ENCODE data around the gene TRIM17.
"Not testable (repeated sequence)": the region's sequence is repeated elsewhere in the genome, so short reads cannot be mapped to it uniquely, and the experiment has no call there.

TRIM17 gene

GRCh38 chr1:228448372-228448771 is 31.7 kb upstream of the TRIM17 start:
- no peak for DNase-seq

- no peak for DNase-seq
Observed at GRCh38 chr1:228446852-228447251, 30.2 kb upstream of the TRIM17 start.

- DNase-seq: no peak
Observed at GRCh38 chr1:228445843-228446650, 29.4 kb upstream of the TRIM17 start.

- no peak for DNase-seq
Observed at GRCh38 chr1:228445490-228445842, 28.8 kb upstream of the TRIM17 start.

GRCh38 chr1:228443395-228443794 is 26.7 kb upstream of the TRIM17 start:
- DNase-seq: no peak

GRCh38 chr1:228440761-228441500 is 24.3 kb upstream of the TRIM17 start:
- no peak for DNase-seq

GRCh38 chr1:228438266-228438665 is 21.6 kb upstream of the TRIM17 start:
- no peak for DNase-seq

- DNase-seq: no peak
Observed at GRCh38 chr1:228437424-228437962, 20.8 kb upstream of the TRIM17 start.

- no peak for DNase-seq
Observed at GRCh38 chr1:228434689-228435088, 18.0 kb upstream of the TRIM17 start.

- not testable (repeated sequence) for DNase-seq
Observed at GRCh38 chr1:228433337-228434053, 16.8 kb upstream of the TRIM17 start.

- no peak for DNase-seq
Observed at GRCh38 chr1:228430243-228430642, 13.6 kb upstream of the TRIM17 start.

GRCh38 chr1:228429698-228430097 is 13.0 kb upstream of the TRIM17 start:
- no peak for DNase-seq

- no peak for DNase-seq
Observed at GRCh38 chr1:228429007-228429406, 12.3 kb upstream of the TRIM17 start.

GRCh38 chr1:228428412-228428811 is 11.8 kb upstream of the TRIM17 start:
- DNase-seq: no peak

GRCh38 chr1:228426518-228427175 is 10.0 kb upstream of the TRIM17 start:
- no peak for DNase-seq

- no peak for DNase-seq
Observed at GRCh38 chr1:228424685-228425660, 8.3 kb upstream of the TRIM17 start.

- DNase-seq: no peak
Observed at GRCh38 chr1:228423404-228424053, 6.9 kb upstream of the TRIM17 start.

GRCh38 chr1:228420968-228421826 is 4.5 kb upstream of the TRIM17 start:
- DNase-seq: no peak

- no peak for DNase-seq
Observed at GRCh38 chr1:228417483-228418203, 982 bp upstream of the TRIM17 start.

Measured in NCI-H1694 (cell line).